BJ (cell line): ENCODE data around the gene CAPN14. TPM values are rescaled to one million over a fixed set of nuclear protein-coding genes. Genes with fewer than 3 reads are reported as not detected.

Experiments used
- CTCF ChIA-PET: fragments of 350-600 bp; formaldehyde crosslinking; extraction: SDS; loops from one replicate; lab custom pipeline; 2021; ENCODE audit warnings: antibody characterized with exemption, inconsistent platforms; lab: Yijun Ruan, JAX
- POLR2A ChIA-PET: fragments of 300-600 bp; sonication (Branson Sonifier 250); formaldehyde crosslinking; extraction: SDS; loops from one replicate; lab custom pipeline; 2021; ENCODE audit warnings: antibody characterized with exemption; lab: Charles Lee
- DNase-seq: peaks from one replicate; pipeline ENCODE4 v3.0.0-alpha.2; 2011; ENCODE audit warnings: low read depth
- H3K27me3 ChIP-seq: 2 replicates; pipeline ENCODE4 v1.6.0; 2011; ENCODE audit warnings: low read length; ENCODE audit not compliant: control insufficient read depth, insufficient read depth
- H3K36me3 ChIP-seq: 2 replicates; pipeline ENCODE4 v1.5.1; 2011; ENCODE audit warnings: low read length; ENCODE audit not compliant: control insufficient read depth, insufficient read depth
- H3K4me3 ChIP-seq: 2 replicates; pipeline ENCODE4 v1.5.1; 2011; ENCODE audit warnings: low read depth, mild to moderate bottlenecking, control low read depth, low read length
- polyA plus RNA-seq: library from polyadenylated mRNA; depleted of rRNA; stranded (reverse); fragments of >200 nt; gene quantifications from 2 replicates; pipeline ENCODE4 v1.2.3, GENCODE V29; 2011
- TF ChIP-seq, protein P1 (sequence below): IDR thresholded peaks from 2 replicates; pipeline ENCODE4 v1.5.1; 2011; ENCODE audit warnings: low read depth, mild to moderate bottlenecking, control low read depth, inconsistent platforms, low read length, moderate library complexity; ENCODE audit not compliant: insufficient read depth

Gene CAPN14
- polyA plus RNA-seq, 1 experiment, result 0.10 TPM

DNA sequence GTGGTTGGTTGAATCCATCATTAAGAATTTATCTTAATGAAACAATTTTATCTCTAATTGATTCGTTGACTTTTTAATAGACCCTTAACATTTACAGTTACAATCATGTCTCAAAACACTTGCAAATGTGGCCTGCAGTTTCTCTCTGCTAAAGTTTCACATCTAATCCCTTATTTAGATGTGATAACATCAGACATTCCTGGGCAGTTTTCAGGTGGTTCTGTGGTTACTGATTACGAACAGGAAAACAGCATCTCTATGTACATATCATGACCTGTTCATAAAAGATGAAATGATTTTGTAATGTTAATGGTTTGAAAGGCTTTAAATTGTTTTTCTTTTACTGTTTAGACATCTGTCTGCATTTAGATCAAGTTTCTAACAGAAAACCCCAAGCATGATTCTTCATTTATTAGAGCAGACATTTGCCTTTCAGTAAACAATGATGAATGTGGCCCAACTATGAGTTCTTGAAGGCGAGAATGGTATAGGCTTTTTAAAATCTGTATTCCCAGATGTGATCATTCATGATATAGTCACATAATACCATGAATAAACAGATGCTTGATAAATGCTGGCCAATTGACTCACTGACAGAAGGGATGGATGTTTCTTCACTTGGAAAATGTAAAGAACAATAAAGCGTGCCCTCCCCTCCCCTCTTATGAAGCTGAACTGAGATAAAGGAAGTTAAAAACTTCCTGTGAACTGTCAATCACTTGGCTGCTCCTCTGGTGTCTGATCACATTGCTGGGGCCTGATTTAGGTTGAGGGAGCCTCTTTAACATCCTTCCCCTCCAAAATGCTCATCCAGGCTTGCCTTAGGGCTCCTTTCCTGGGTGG is 3.5 kb downstream of the CAPN14 start:
- CTCF ChIA-PET, result interaction anchor here (1.2 kb wide), 1 partner anchor 119 kb away, joined by 3 read pairs; no protein-coding TSS in a partner anchor
- no peaks in the 10 kb centered on the region for H3K36me3 ChIP-seq
- no peak for DNase-seq
- H3K4me3 ChIP-seq, result no peak overlapping the region
- H3K27me3 ChIP-seq, result peaks cover 3% of the 10 kb centered on the region
- TF ChIP-seq, protein P1, sequence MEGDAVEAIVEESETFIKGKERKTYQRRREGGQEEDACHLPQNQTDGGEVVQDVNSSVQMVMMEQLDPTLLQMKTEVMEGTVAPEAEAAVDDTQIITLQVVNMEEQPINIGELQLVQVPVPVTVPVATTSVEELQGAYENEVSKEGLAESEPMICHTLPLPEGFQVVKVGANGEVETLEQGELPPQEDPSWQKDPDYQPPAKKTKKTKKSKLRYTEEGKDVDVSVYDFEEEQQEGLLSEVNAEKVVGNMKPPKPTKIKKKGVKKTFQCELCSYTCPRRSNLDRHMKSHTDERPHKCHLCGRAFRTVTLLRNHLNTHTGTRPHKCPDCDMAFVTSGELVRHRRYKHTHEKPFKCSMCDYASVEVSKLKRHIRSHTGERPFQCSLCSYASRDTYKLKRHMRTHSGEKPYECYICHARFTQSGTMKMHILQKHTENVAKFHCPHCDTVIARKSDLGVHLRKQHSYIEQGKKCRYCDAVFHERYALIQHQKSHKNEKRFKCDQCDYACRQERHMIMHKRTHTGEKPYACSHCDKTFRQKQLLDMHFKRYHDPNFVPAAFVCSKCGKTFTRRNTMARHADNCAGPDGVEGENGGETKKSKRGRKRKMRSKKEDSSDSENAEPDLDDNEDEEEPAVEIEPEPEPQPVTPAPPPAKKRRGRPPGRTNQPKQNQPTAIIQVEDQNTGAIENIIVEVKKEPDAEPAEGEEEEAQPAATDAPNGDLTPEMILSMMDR, result no peak
- POLR2A ChIA-PET, result no interaction called here

DNA sequence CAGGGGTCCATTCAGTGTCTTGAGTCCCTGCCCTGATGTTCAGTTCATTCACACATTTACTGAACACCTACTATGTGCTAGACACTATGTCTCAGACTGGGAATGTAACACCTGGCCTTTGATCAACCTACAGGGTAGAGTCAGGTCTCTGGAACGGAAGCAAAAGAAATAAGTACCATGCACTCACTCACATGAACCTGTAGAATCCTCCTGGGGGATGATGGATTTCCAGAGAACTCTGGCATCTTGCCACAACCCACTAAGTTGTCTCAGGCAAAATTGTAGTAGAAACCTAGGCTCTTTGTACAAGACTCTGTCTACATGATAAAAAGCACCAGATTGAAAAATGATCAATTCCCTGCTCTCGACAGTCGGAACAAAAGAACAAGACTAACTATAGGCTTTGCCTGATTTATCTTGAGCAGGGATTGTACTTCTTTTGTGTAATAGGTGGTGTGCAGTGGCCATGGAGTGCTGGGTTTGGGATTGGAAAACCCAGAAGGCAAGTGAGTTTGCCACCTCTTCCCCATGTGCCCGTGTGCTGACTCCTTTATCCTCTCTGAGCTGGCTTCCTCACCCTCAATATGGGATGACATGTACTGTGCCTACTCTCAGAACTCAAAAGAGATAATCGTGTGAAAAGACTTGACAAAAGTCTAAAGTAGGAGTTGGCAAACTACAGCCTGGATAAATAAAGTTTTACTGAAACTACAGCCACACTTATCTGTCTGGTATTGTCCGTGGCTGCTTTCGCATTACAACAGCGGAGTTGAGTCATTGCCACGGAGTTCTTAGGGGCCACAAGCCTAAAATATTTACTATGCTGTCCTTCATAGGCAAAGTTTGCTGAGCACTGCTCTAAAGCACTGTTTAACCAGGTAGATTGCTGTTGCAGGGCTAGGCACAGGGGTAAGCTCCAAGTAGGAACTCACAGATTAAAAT is 4.4 kb downstream of the CAPN14 start:
- ChIA-PET POLR2A (no interaction called here), CTCF (no interaction called here)
- H3K27me3 ChIP-seq, result peaks cover 2% of the 10 kb centered on the region; the same call in 1 of the 2 replicates
- no peak overlapping the region for H3K4me3 ChIP-seq
- no peak for DNase-seq
- TF ChIP-seq, protein P1, result no peak
- H3K36me3 ChIP-seq, result no peaks in the 10 kb centered on the region

DNA sequence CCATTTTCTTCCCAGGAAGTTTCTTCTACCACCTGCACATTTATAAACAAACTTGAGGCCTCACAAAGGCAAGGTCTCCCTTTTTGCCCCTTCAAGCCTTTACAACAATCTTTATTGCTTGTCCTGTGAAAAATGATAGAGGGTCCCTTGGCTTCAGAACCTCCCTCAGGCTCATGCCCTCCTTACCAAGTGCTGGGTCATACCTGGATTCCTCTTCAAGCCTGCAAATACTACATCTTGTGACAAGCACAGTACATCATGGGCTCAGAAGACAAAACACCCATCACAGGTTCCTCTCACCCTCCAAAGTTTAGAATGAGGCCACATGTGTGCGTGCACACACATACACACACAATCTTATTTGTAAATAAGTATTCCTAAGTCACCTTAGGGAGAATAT is 9.1 kb downstream of the CAPN14 start:
- no peak overlapping the region for H3K4me3 ChIP-seq
- POLR2A ChIA-PET, result no interaction called here
- no peaks in the 10 kb centered on the region for H3K36me3 ChIP-seq
- no peaks in the 10 kb centered on the region; the same call in 1 of the 2 replicates for H3K27me3 ChIP-seq
- CTCF ChIA-PET, result interaction anchor here (0.5 kb wide), 1 partner anchor 777 kb away, joined by 3 read pairs; no protein-coding TSS in a partner anchor
- TF ChIP-seq, protein P1, result no peak
- no peak for DNase-seq

DNA sequence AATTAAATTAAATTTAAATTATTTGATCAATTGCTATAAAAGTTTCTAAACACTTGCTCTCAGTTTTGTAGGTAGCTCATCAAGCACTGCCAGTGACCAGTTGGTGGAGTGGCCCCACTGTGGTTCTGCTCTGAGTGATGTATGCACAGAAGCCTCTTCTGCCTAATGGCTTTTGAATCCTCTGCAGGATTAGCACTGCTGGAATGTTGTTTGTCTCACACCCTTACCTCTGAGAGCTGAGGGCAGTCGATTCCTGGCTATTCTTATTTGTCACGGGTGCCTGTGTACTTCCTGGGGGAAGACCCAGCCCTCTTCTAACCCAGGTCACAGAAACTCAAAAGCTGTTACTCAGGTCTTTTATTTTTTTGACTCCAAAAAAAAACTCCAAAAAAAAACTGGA is 9.5 kb downstream of the CAPN14 start:
- CTCF ChIA-PET, result interaction anchor here (0.5 kb wide), 1 partner anchor 777 kb away, joined by 3 read pairs; no protein-coding TSS in a partner anchor
- no peaks in the 10 kb centered on the region for H3K27me3 ChIP-seq
- no peak overlapping the region for H3K4me3 ChIP-seq
- no peak for DNase-seq
- no peaks in the 10 kb centered on the region for H3K36me3 ChIP-seq
- TF ChIP-seq, protein P1, result no peak
- POLR2A ChIA-PET, result no interaction called here

DNA sequence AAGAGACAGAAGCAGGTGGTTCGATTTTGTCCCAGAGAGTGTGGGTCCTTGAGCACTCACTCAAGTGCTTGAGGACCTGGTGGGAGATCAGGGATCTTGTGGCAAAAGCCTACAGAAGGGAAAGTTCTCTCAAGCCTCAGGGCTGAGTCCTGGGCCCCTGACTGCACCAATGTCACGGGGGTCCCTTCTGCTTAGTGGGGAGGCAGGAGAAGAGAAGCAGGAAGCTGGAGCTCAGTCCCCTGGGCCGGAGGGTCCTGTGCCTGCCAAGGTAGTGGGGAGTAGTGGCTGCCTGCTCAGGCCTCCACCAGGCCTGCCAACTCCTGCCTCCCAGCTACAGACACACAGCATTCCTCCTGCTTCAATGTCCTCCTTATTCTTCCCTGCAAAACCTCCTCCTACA is 11.7 kb downstream of the CAPN14 start:
- ChIA-PET POLR2A (no interaction called here), CTCF (no interaction called here)
- no peak for DNase-seq
- no peak overlapping the region for H3K4me3 ChIP-seq
- no peaks in the 10 kb centered on the region for H3K36me3 ChIP-seq
- no peaks in the 10 kb centered on the region for H3K27me3 ChIP-seq
- TF ChIP-seq, protein P1, result no peak
